GM21528 (cell line): ENCODE measurements around the gene CPNE5.

ENCODE experiments used
- ATAC-seq: cut with Tn5 transposase; IDR thresholded peaks from one replicate; pipeline ENCODE4 v1.9.1; 2021; ENCODE audit warnings: mild to moderate bottlenecking, moderate library complexity; ENCODE audit not compliant: unreplicated experiment, low FRiP score

CPNE5 gene

DNA sequence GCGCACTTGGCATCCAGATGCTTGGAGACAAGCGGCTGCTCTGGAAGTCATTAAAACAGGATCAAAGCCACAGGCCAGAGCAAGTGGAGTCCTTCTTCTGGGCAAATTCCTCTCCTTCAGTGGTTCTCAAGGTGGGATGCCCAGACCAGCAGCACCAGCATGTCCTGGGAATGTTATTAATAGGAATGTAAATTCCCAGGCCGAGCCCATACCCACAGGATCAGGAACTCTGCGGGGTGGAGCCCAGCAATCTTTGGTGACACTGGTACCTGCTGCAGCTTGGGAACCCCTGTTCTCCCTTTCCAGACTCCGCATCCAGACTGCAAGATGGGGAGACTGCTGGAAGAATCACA, 44.6 kb downstream of the CPNE5 start:
- ATAC-seq: no peak

DNA sequence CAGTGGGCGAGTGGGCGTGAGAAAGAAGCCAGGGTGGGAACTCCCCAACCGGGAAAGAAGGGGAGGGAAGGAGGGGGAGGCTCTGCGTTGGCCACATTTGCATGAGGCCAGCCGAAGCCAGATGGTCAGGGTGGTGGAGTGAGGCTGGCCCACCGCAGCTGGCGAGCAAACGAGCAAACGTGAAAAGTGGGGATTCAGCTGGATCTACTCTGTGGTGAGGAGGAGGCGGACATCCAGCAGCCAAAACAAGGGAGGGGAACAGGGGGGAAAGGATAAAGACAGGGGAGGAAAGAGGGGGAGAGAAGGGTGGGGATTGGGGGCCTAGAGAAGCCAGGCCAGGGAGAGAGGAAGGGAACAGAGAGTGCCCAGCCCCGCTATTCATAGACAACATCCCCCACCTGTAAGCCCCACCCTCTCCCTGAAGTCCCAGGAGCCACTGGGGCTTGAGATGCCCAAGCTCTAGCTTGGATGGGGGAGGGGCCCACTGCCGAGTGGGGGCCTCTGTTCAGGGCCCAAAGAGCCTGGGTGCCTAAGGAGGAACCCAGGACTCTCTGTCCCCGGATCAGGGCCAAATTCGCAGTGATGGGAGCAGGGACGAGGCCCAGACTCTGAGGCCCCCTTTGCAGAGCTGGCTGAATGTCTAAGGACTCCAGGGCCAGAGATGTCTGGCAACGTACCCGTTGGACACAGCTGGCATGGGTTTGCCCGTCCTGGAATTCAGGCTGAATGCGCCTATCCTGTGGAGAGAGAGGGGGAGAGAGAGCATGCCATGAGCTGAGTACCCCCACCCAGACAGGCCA, 45.1 kb downstream of the CPNE5 start:
- no peak for ATAC-seq

DNA sequence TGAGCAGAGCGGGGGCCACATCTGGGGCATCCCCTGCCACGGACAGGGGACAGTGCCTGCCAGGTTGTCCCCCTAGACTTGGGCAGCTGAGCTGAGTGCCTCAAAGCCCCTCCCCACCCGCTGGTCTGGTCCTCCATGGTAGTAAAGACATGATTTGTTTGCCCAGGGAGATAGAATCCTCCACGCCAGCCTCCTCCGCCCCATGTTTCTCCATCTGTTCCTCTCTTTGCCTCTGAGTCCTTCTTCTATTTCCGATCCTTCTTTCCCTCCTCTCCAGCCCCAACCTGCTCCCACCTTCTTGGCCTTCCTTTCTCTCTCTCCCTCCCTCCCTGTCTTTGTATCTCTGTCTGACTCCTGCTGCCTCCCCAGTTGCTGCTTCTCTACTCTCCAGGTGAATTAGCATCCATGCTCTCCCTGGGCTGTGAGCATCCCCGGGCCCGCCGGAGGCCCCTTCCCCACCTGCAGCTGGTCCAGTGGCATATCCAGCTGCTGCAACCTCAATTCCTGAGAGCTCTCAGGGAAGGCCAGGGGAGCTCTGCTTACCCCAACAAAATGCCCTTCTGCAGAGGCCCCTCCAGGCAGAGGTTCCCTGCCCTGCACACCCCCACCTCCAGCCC, 45.8 kb downstream of the CPNE5 start:
- ATAC-seq: no peak

DNA sequence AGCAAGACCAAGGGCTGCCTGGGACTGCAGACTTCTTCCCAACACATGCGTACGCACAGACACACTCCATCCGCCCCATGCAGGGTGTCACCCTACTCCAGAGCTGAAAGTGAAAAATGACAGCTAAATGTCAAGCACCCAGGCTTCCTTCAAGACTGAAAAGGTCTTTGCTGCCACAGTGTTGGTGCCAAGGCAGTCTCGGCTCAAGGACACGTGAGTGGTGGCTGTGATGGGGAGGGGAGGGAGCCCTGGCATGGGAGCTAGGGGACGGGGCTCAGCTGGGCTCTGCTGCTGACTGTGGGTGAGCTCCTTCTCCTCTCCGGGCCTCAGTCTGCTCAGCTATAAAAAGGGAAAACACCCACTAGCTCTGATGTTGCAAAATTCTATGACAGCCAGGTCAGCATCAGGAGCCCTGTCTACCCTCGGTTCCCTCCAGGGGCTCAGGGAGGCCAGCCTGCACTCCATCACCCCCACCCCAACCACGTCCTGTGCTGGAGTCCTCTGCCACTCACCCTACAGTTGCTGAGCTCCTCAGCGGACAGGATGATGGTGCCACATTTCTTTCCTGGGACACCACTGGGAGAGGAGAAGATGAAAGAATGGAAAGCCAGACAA, 47.6 kb downstream of the CPNE5 start:
- no peak for ATAC-seq

DNA sequence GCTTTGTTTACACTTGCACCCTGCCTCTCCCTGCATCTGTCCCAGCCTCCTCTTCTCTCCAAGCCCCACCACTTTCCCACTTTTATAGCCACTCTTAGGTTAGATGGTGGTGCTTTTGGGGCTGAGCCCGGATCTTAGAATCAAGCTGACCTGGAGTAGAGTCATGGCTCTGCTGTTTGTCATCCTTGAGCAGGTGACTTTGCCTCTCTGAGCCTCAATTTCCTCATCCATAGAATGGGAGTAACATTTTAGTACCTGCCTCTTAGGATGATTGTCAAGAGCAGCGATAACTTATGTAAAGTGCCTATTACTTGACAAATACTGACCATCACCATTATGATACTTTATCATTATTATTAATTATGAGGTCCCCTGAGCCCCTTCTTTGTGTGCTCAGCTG, 48.2 kb downstream of the CPNE5 start:
- no peak for ATAC-seq

DNA sequence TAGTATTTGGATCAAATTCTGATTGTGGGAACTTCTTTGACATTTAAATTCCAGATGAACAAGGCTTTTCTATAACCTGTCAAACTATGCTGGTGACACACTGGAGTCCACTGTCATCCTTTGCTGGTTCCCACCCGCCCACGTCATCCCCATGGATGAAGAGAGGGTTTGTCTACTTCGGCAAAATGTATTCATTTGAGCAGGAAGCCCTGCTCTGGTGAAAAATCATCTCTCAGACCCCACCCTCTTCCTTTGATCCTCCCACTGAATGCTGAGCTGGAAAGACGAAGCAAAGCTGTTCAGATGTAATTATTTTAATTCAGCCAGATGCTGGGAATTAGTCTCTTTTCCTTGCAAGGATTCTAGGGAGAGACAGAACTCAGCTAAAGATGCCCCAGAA, 50.5 kb downstream of the CPNE5 start:
- ATAC-seq: no peak

DNA sequence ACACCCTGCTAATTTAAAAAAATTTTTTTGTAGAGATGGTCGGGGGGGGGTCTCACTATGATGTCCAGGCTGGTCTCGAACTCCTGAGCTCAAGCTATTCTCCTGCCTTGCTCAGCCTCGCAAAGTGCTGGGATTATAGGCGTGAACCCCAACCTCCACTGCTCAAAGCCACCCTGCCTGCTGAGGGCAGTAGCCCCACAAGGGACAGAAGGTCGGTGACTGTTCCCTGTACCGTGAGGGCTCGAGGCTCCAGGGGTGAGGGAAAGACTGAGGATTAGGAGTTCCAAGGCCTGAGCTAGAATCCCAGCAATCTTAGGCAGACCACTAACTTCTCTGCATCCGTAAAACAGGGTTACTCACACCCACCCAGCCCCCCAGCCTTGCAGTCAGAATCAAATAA, 51.1 kb downstream of the CPNE5 start:
- ATAC-seq: no peak

DNA sequence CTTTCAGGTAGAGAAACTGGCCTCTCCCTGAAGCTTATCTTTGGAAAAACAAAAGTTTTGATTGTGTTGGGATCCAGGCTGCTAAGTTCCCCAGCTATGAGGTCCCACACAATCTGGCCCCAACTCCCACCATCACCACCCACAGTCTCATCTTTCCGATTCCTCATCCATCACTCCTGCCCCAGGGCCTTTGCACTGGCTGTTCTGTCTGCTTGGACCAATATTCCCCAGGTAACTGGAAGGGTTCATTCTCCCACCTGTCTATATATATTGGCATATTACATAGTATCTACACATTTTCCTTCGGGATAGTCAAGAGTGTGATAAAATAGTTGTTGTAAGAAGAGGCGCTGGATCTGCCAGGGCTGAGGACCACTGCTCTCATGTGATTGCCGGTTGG, 52.0 kb downstream of the CPNE5 start:
- ATAC-seq: no peak

DNA sequence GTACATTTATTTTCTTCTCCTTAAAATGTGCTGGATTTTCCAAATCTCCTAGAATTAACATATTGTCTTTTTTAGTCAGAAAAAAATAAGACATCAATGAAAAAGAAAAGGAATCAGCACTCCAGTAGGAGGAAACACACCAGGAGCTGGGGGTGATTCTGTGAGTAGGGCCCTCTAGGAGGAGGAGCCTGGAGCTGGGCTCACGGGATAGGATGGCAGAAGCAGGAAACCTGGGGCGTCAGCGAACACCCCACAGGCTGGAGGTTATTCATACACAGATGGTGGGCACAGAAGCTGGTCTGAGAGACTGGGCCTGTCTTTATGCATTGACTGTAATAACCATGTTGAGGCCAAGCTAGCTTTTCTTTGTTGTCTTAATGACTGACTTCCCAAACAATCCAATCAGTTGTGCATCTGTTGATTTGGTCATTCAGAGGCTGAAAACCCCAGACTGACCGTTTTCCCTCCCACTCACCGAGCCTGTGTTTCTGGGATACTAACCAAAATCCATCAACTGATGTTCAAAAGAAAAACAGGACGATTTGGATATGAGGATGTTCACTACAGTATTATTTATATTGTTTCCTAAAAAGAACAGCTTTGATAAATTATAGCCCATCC, 53.1 kb downstream of the CPNE5 start:
- ATAC-seq: no peak

DNA sequence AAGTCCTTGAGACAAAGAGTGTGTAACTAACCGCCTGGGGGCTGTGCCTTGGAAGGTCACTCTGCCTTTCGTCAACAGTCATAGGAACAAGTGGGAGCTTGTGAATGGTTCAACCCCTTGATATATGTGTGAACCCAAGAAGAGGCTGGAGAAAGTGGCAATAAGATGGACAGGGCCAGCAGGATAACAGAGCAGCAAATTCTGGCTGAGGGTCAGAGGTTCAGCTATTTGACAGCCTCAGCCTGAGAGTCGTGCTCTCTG, 54.9 kb downstream of the CPNE5 start:
- no peak for ATAC-seq

DNA sequence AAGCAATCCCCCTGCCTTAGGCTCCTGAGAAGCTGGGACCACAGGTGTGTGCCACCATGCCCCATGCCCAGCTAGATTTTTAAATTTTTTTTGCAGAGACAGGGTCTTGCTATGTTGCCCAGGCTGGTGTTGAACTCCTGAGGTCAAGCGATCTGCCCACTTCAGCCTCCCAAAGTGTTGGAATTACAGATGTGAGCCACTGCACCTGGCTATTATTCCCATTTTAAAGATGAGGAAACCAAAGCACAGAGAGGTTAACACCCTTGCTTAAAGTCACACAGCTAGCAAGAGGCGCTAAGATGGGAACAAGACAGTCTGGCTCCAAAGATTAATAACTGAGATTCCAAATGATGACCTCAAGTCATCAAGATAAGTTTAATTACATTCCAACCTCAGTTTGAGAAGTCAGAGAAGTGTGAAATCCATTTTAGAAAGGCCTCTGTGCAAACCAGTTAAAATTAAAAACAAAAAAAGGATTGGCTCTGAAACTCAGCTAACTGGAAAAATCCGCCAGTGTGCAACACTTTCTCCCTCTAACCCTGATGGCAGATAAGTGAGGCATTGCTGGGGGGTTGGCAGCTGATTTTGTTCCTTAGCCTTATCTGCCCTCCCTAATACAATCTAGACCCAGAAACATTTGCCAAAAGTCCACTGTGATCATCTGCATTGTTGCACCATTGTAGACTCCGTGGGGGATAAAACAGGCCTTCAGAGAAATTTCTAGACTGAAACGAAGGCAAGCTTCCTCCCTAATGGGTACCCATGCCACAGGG, 55.5 kb downstream of the CPNE5 start:
- ATAC-seq: no peak

DNA sequence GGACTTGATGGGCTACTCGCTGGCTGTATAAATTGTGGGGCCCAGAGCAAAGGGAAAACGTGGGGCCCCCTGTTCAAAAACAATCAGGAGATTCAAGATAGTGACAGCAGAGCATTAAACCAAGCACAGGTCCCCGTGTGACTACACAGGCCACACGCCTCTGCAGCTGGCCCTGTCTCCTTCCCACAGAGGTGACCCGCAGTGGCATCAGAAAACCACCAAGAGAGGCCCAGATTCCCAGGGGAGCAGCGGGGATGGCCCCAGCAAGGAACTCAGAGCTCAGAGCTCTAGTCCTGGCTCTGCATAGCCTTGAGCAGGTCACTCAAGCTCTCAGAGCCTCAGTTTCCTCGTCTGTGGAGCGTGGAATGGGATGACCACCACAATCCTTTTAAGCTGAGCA, 57.6 kb downstream of the CPNE5 start:
- no peak for ATAC-seq

DNA sequence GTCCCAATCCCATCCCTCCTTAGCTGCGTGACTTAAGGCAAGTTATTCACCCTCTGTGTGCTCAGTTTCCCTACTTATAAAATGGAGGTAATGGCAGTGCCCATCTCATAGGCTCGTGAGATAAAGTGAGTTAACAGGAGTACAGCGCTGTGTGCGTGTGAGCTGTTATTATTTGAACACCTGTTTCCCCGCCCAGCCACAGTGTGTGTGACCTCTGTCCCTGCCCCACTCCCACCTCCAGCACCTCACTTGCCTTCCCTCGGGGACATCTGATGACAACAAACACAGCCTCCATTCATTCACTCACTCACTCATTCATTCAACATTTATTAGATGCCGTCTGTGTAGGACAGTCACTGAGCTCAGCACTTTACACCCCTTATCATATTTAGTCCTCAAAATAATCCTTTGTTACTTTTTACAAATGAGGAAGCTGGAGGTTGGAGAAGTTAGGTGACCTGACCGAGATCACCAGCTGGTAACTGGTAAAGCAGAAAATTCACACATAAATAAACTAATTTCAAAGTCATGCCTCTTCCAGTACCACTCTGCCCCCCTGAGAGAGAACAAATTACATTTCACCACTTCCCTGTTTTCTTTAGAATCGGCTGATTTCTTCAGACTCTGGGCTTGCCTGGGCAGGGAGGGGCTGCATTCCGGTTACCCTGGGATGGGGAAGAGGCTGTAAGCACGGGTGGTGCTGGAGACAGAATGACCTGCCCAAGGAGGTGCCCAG, 58.6 kb downstream of the CPNE5 start:
- no peak for ATAC-seq

DNA sequence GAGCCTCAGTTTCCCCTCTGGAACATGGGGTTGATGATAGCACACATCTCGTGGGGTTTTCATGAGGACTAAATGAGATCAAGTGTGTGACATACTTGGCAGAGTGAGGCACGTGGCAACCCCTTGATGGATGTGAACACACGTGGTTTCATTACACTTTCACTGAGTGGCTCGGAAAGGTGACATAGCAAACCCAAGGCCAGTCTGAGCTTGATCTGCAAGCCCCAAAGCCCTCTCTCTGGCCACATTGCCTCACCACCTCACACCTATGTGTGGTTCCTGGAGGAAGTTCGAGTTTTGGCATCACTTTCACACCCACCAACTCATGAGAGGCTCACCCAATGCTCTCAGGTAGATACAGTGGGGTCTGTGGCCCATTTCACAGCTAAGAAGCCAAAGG, 60.0 kb downstream of the CPNE5 start:
- ATAC-seq: no peak

DNA sequence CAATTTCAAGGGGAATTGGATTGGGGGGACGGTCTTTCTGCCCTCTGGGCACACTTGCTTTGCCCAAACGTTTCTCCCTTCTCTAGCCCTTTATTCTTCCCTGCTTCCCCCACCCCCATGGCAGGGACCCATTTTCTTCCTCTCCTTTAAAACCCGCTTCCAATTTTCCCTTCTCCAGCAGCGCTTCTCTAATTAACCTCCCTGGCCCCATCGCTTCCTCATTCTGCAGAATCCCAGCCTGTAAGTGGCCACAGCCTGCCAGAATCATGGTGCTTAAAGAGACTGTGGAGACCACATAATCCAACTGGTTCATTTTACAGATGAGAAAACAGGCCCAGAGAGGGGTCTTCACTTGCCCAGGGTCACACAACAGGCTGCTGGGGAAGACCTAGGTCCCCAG, 61.4 kb downstream of the CPNE5 start:
- ATAC-seq: no peak

DNA sequence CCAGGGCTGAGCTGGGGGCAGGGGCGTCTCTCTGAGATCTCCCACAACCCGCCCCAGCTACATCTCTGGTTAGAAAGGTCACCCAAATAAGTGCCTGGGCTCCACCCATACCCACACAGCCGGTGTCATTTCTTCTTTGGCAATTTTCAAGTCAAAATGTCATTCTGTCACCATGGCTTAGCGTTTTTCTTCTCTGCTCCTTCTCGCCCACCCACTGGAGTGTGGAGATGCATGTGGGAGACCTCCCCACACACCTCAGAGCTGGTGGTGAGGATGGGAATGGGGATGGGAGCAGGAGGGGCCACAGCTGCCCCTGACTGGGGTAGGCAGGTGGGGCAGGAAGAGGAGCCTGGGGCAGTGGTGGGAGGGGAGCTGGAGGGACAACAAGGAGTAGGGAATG, 63.1 kb downstream of the CPNE5 start:
- no peak for ATAC-seq

DNA sequence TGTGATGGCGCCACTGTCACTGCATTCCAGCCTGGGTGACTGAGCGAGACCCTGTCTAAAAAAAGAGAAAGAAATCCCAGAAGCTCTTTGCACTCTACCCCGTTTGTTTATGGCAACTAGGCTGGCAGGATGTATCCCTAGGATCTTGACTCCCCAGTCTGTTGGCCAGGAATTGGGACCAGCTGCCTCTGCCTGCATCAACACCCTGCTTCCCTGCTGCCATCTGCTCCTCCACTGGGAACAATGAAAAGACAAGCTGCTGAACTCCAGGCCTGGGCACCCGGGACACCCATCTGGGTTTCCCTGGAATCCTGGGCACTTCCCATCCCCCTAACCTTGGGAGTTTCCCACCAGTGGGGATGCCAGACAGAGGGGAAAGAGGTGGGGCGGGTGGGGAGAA, 64.9 kb downstream of the CPNE5 start:
- no peak for ATAC-seq

DNA sequence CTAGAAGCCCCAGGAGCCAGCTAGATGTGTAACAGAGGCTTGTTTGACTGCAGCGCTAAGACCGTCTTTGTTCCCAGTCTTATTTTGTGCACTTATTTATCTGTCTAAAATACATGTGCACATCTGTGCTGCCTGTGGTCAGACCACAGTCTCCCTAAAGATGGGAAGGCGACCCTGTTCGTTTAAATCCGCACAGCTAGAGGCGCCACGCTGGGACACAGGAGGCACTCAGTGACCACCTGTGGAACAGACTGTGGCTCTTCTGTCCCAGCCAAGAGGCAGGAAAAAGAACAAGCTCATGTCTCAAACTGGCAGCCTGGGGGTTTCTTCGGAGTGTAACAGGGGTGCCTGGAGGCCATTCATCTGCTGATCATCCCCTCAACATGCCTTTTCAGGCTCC, 66.8 kb downstream of the CPNE5 start:
- no peak for ATAC-seq

DNA sequence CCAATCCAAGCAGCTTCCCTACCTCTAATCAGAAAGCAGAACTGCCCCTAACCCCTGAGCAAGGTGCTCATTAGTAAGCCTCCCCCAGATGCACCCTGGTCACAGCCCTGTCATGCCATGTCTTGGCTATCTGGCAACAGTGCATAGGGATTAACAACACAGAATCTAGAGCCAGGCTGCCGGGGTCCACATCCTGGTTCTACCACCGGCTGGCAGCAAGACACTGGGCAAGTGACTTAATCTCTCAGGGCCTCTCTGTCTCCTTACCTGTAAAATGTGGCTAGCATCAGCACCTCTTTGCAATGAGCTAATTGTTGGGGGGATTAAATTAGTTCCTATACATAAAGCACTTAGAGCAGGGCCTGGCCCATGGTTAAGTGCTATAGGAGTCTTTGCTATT, 68.1 kb downstream of the CPNE5 start:
- ATAC-seq: no peak

DNA sequence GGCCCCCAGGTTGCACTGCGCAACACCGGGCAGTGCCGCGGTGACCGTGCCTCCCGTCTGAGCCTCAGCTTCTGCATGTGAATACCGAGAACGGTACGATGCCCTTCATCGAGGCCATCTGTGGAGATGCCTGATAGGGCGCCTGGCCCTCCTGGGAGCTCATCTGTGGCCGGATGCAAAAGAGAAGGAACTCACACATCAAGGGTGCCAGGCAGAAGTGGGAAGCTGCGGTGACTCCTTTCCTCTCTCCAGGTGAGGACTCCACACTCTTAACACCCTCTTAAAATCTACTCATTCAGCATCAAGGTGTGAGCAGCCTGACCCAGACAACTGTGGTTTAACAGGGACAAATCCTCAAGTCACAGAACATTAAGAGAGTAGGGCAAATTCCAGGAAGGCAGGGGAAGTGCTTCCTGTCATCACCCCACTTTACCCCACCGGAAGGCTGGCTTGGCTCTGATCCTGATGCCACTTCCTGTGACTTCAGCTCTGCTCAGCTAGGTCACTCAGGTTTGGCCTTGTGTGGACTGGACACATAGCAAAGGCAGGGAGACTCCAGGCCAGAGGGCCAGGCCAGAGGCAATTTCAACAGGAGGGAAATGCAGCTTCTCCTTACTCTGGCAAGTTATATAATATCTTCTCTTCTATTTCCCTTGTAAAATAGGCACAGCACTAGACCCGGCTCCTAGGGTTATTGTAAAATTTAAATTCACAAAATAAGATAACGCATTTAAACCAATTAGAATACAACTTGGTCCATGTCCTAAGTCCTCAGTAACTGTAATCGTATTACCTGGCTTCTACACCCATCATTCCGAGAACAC, 69.4 kb downstream of the CPNE5 start:
- ATAC-seq: no peak
